Tibial artery (tissue), 4 donors: ENCODE measurements around the gene FTL.
A peak's percentile ranks its signal among the peaks of the same experiment; 100 is the strongest.

Source experiments
- DNase-seq, 2 donors: peaks; one replicate each; pipeline ENCODE4 v3.0.0-alpha.2; 2019
- H3K27ac ChIP-seq, 2 donors: fragments of 200-600 bp; sonication (generic) in 1 of 2; 1 replicate in 1 of 2; 2 replicates in 1 of 2; pipeline ENCODE4 v1.5.1; 2018 to 2019; ENCODE audit warnings: mild to moderate bottlenecking in 1 of 2
- H3K27me3 ChIP-seq, 2 donors: fragments of 200-600 bp; sonication (generic) in 1 of 2; one replicate each; pipeline versions ENCODE4 v1.5.1 to v1.6.0; 2016 to 2019
- H3K36me3 ChIP-seq, 3 donors: fragments of 200-600 bp; sonication (generic) in 2 of 3; one replicate each; pipeline ENCODE4 v1.5.1; 2016 to 2019; ENCODE audit warnings: mild to moderate bottlenecking in 2 of 3
- H3K4me1 ChIP-seq, 4 donors: fragments of 200-600 bp; sonication (generic) in 2 of 4; 1 replicate in 3 of 4; 2 replicates in 1 of 4; pipeline ENCODE4 v1.5.1; 2016 to 2019
- H3K4me3 ChIP-seq, 2 donors: fragments of 200-600 bp; sonication (generic) in 1 of 2; 1 replicate in 1 of 2; 2 replicates in 1 of 2; pipeline ENCODE4 v1.5.1; 2018 to 2019; ENCODE audit warnings: mild to moderate bottlenecking in 2 of 2
- H3K9me3 ChIP-seq, 3 donors: fragments of 200-600 bp; sonication (generic) in 1 of 3; one replicate each; pipeline ENCODE4 v1.5.1; 2016 to 2019
- CTCF ChIP-seq, 2 experiments: fragments of 200-600 bp in 1 of 2; fragments of 450-650 bp in 1 of 2; IDR thresholded peaks; one replicate each; pipeline ENCODE4 v1.5.1; 2017 to 2019; ENCODE audit warnings: antibody characterized with exemption in 2 of 2, mild to moderate bottlenecking in 1 of 2, moderate library complexity in 1 of 2
- intact Hi-C: fragments of 100-400 bp; cut with DNase I; formaldehyde crosslinking; loops from one replicate; pipeline ENCODE4 v1.15.0; 2023; ENCODE audit warnings: low total_unique reads

The FTL gene

DNA sequence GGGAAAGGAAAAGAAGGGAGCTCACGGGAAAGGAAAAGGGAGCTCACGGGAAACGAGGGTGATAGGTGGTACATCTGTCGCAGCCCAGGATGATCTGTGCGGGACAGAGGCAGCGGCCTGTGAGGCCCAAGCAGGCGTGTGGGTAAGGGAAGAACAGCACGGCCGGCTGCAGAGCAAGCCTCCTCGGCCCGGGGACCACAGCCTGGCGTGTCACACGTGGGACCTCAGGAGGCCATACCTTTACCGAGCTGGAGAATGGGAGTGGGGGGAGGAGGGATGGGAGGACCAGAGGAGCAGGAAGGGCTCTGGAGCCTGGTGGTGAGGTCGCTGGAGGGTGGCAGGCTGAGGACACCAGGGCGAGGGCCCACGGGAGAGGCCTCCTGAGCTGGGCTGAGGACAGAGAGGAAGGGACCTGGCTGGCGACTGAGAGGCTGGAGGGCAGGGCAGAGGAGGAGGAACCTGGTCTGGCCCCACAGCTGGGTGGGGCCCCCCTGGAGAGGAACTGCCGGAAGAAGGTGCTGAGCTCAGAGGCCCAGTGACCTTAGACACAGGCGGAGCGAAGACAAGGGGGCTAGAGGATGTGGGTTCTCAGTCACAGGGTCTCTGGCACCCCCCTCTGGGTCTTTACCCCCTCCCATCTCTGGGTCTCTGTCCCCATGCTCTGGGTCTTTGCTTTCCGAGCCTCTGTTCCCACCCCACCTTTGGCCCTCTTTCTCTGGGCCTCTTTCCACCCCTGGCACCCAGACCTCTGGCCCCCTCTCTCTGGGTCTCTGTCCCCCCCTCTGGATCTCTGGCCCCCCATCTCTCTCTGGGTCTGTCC lies 2.9 kb upstream of the FTL start:
- peak overlapping the region; percentile 88 to 97 for H3K27ac ChIP-seq
- no peak overlapping the region for H3K4me3 ChIP-seq
- no peaks in the 10 kb centered on the region for H3K27me3 ChIP-seq
- peaks cover 0 to 40% (median 34%) of the 10 kb centered on the region in 4 donors for H3K4me1 ChIP-seq
- H3K36me3 ChIP-seq = peaks cover 13 to 21% (median 14%) of the 10 kb centered on the region in 3 donors
- intact Hi-C loops = loop anchor here (10.0 kb wide), 1 partner anchor 87 kb away; the partner anchor contains the start of gene PPP1R15A
- DNase-seq = peak in 1 of 2 donors; percentile 80
- no peak for TF ChIP-seq CTCF (IDR thresholded peaks at IDR 0.05)
- H3K9me3 ChIP-seq = no peaks in the 10 kb centered on the region

GRCh38 chr19:48962849-48963165 lies 2.3 kb upstream of the FTL start:
- no peak for TF ChIP-seq CTCF (IDR thresholded peaks at IDR 0.05)

GRCh38 chr19:48963371-48964204 lies 1.5 kb upstream of the FTL start:
- Histone ChIP-seq H3K36me3 (peaks cover 15 to 35% (median 17%) of the 10 kb centered on the region in 3 donors), H3K4me3 (peak overlapping the region; percentile 83 to 90), H3K9me3 (no peaks in the 10 kb centered on the region), H3K27me3 (no peaks in the 10 kb centered on the region), H3K4me1 (peaks cover 0 to 54% (median 44%) of the 10 kb centered on the region in 4 donors), H3K27ac (peak overlapping the region; percentile 88 to 97)
- DNase-seq = peak; percentile 82 to 90
- intact Hi-C loops = loop anchor here (10.0 kb wide), 1 partner anchor 89 kb away; the partner anchor contains the start of gene PPP1R15A
- TF ChIP-seq CTCF (IDR thresholded peaks at IDR 0.05) = no peak

More at GRCh38 chr19:48962849-48963165, 2.3 kb upstream of the FTL start:
- H3K36me3 ChIP-seq = peaks cover 15 to 27% (median 17%) of the 10 kb centered on the region in 3 donors
- no peaks in the 10 kb centered on the region for H3K9me3 ChIP-seq
- H3K4me3 ChIP-seq = no peak overlapping the region
- no peaks in the 10 kb centered on the region for H3K27me3 ChIP-seq
- peaks cover 0 to 46% (median 39%) of the 10 kb centered on the region in 4 donors for H3K4me1 ChIP-seq
- H3K27ac ChIP-seq = peak overlapping the region; percentile 88 to 97
- no peak for DNase-seq
- intact Hi-C loops = loop anchor here (10.0 kb wide), 1 partner anchor 88 kb away; the partner anchor contains the start of gene PPP1R15A

GRCh38 chr19:48964205-48965039 lies 687 bp upstream of the FTL start:
- H3K4me1 ChIP-seq = peaks cover 0 to 61% (median 47%) of the 10 kb centered on the region in 4 donors
- peak overlapping the region; percentile 88 to 97 for H3K27ac ChIP-seq
- no peak for TF ChIP-seq CTCF (IDR thresholded peaks at IDR 0.05)
- intact Hi-C loops = loop anchor here (10.0 kb wide), 1 partner anchor 90 kb away; the partner anchor contains the start of gene PPP1R15A
- peak; percentile 57 to 75 for DNase-seq
- H3K4me3 ChIP-seq = peak overlapping the region; percentile 83 to 90
- H3K9me3 ChIP-seq = no peaks in the 10 kb centered on the region
- H3K27me3 ChIP-seq = no peaks in the 10 kb centered on the region
- H3K36me3 ChIP-seq = peaks cover 24 to 43% (median 25%) of the 10 kb centered on the region in 3 donors
